GM23338 (cell line): ENCODE measurements around the gene RAD23B. TPM values are rescaled to one million over a fixed set of nuclear protein-coding genes. Genes with fewer than 3 reads are reported as not detected.
A peak's percentile ranks its signal among the peaks of the same experiment; 100 is the strongest.

Experiments
- ATAC-seq: fragments of 200-7000 bp; cut with Tn5 transposase; 3 replicates; pipeline ENCODE4 v1.9.1; 2020
- DNase-seq: peaks from one replicate; pipeline ENCODE4 v3.0.0-alpha.2; 2015; ENCODE audit warnings: low spot score
- H2AFZ ChIP-seq: fragments of 200-600 bp; sonication (generic); 2 replicates; pipeline ENCODE4 v1.8.0; 2016; ENCODE audit warnings: antibody characterized with exemption, mild to moderate bottlenecking, moderate library complexity
- H3F3A ChIP-seq: fragments of 200-600 bp; sonication (generic); replicated peaks from 2 replicates; pipeline ENCODE4 v1.8.0; 2017; ENCODE audit warnings: antibody characterized with exemption, mixed run types, low read depth
- H3K27ac ChIP-seq: fragments of 200-600 bp; sonication (generic); 2 replicates; pipeline ENCODE4 v1.6.1; 2016; ENCODE audit warnings: low read depth
- H3K27me3 ChIP-seq: fragments of 200-600 bp; sonication (generic); 2 replicates; pipeline ENCODE4 v1.8.0; 2016; ENCODE audit warnings: mild to moderate bottlenecking, mixed run types, moderate library complexity; ENCODE audit not compliant: insufficient read depth
- H3K36me3 ChIP-seq: fragments of 200-600 bp; sonication (generic); 2 replicates; pipeline ENCODE4 v1.8.0; 2016; ENCODE audit warnings: mild to moderate bottlenecking; ENCODE audit not compliant: insufficient read depth
- H3K4me1 ChIP-seq: fragments of 200-600 bp; sonication (generic); 2 replicates; pipeline ENCODE4 v1.8.0; 2016; ENCODE audit warnings: mild to moderate bottlenecking, moderate library complexity; ENCODE audit not compliant: insufficient read depth
- H3K4me2 ChIP-seq: fragments of 200-600 bp; sonication (generic); 2 replicates; pipeline ENCODE4 v1.7.1; 2017; ENCODE audit warnings: mixed run types
- H3K4me3 ChIP-seq: fragments of 200-600 bp; sonication (generic); 2 replicates; pipeline ENCODE4 v1.6.1; 2016; ENCODE audit warnings: mixed run types
- H3K79me2 ChIP-seq: fragments of 200-600 bp; sonication (generic); replicated peaks from 2 replicates; pipeline ENCODE4 v1.8.0; 2017; ENCODE audit warnings: mild to moderate bottlenecking; ENCODE audit not compliant: insufficient read depth
- H3K9me2 ChIP-seq: fragments of 200-600 bp; sonication (generic); 2 replicates; pipeline ENCODE4 v1.8.0; 2017; ENCODE audit not compliant: insufficient read depth
- H4K20me1 ChIP-seq: fragments of 200-600 bp; sonication (generic); replicated peaks from 2 replicates; pipeline ENCODE4 v1.8.0; 2017; ENCODE audit warnings: mild to moderate bottlenecking; ENCODE audit not compliant: insufficient read depth
- H3K27ac Mint-ChIP-seq: 2 replicates; pipeline ENCODE4 v1.8.0; 2020; ENCODE audit warnings: inconsistent platforms, mild to moderate bottlenecking, moderate library complexity, mixed read lengths
- H3K27me3 Mint-ChIP-seq: 3 replicates; pipeline ENCODE4 v1.8.0; 2022; ENCODE audit warnings: low read depth, mild to moderate bottlenecking, moderate library complexity, mixed read lengths, inconsistent platforms; ENCODE audit not compliant: insufficient read depth, poor library complexity
- H3K36me3 Mint-ChIP-seq: 3 replicates; pipeline ENCODE4 v1.8.0; 2021; ENCODE audit warnings: low read depth, mild to moderate bottlenecking, inconsistent platforms, moderate library complexity, mixed read lengths
- H3K4me1 Mint-ChIP-seq: 3 replicates; pipeline ENCODE4 v1.8.0; 2020; ENCODE audit warnings: mild to moderate bottlenecking, inconsistent platforms, mixed read lengths
- H3K4me3 Mint-ChIP-seq: 3 replicates; pipeline ENCODE4 v1.8.0; 2021; ENCODE audit warnings: moderate library complexity, mild to moderate bottlenecking, inconsistent platforms, mixed read lengths
- H3K9me3 Mint-ChIP-seq: 3 replicates; pipeline ENCODE4 v1.8.0; 2020; ENCODE audit warnings: moderate library complexity, mild to moderate bottlenecking, inconsistent platforms, mixed read lengths
- CREB1 ChIP-seq: fragments of 250-450 bp; sonication (Bioruptor Pico); IDR thresholded peaks from 2 replicates; pipeline ENCODE4 v1.5.0; 2020; ENCODE audit warnings: low read depth, mild to moderate bottlenecking, moderate library complexity
- EZH2phosphoT487 ChIP-seq: fragments of 200-600 bp; sonication (generic); IDR thresholded peaks from one replicate; pipeline ENCODE4 v1.8.1; 2018; ENCODE audit warnings: antibody characterized with exemption; ENCODE audit not compliant: unreplicated experiment
- JUNB ChIP-seq: IDR thresholded peaks from one replicate; pipeline ENCODE4 v1.6.1; 2016; ENCODE audit warnings: antibody characterized with exemption; ENCODE audit not compliant: unreplicated experiment
- NANOG ChIP-seq: IDR thresholded peaks from 2 replicates; pipeline ENCODE4 v1.6.1; 2016; ENCODE audit warnings: antibody characterized with exemption, borderline replicate concordance
- POLR2AphosphoS5 ChIP-seq: IDR thresholded peaks from 2 replicates; pipeline ENCODE4 v1.6.1; 2016; ENCODE audit warnings: antibody characterized with exemption, low read depth
- STAT1 ChIP-seq: IDR thresholded peaks from one replicate; pipeline ENCODE4 v1.6.1; 2016; ENCODE audit warnings: antibody characterized with exemption; ENCODE audit not compliant: unreplicated experiment
- ZNF114 ChIP-seq: fragments of 250-450 bp; sonication (Bioruptor Pico); IDR thresholded peaks from 2 replicates; pipeline ENCODE4 v1.5.0; 2020; ENCODE audit warnings: mild to moderate bottlenecking, moderate library complexity
- ZNF331 ChIP-seq: fragments of 250-450 bp; sonication (Bioruptor Pico); IDR thresholded peaks from 2 replicates; pipeline ENCODE4 v1.5.0; 2020; ENCODE audit warnings: low read depth, mild to moderate bottlenecking, moderate library complexity
- polyA plus RNA-seq: library from polyadenylated mRNA; unstranded; fragments of >200 nt; fragmentation: Nextera tagmentation; extraction: Ambion mirVana; gene quantifications from 2 replicates; pipeline ENCODE4 v1.2.1, GENCODE V29; 2016
- total RNA-seq: library from RNA; depleted of rRNA; stranded (reverse); fragments of >200 nt; shearing (Covaris generic); gene quantifications from 2 replicates; pipeline ENCODE4 v1.2.3, GENCODE V29; 2014
- TF ChIP-seq, protein P1 (sequence below): fragments of 250-450 bp; sonication (Bioruptor Pico); IDR thresholded peaks from 2 replicates; pipeline ENCODE4 v1.5.0; 2020; ENCODE audit warnings: mild to moderate bottlenecking, moderate library complexity
- TF ChIP-seq, protein P2 (sequence below): IDR thresholded peaks from one replicate; pipeline ENCODE4 v1.6.1; 2018; ENCODE audit warnings: antibody characterized with exemption; ENCODE audit not compliant: unreplicated experiment

Gene RAD23B
- total and polyA plus RNA-seq, 2 experiments from 2014 or later: 31.1 to 137 TPM

DNA sequence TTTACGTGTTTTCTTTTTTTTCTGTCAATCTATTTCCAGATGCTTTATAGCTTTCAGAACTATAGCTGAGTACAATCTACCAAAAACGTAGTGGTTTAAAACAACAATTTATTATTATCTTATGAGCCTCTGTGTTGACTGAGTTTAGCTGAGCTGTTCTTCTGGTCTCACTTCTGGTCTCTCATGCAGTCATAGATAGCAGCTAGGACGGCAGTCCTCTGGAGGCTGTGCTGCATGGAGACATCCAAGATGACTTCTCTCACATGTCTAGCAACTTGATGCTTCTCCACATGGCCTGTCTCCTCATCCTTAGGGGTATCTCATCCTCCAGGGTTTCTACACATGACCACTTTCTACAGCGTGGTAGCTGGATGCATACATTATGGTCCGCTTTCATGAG, 22.0 kb upstream of the RAD23B start:
- no peaks in the 10 kb centered on the region for H3K27me3 ChIP-seq
- no peak overlapping the region for H3K4me3 ChIP-seq
- no peak for ATAC-seq
- peaks cover 3% of the 10 kb centered on the region; the same call in 1 of the 3 replicates for H3K9me3 Mint-ChIP-seq
- no peaks in the 10 kb centered on the region for H3K79me2 ChIP-seq
- no peak overlapping the region for H3K27ac ChIP-seq
- H3K27me3 Mint-ChIP-seq: peaks cover 1% of the 10 kb centered on the region
- TF ChIP-seq POLR2AphosphoS5: no peak
- no peak for TF ChIP-seq NANOG
- no peak for TF ChIP-seq STAT1
- TF ChIP-seq CREB1 (CRISPR knock-in tag): no peak
- no peak for TF ChIP-seq EZH2phosphoT487
- TF ChIP-seq, protein P1, sequence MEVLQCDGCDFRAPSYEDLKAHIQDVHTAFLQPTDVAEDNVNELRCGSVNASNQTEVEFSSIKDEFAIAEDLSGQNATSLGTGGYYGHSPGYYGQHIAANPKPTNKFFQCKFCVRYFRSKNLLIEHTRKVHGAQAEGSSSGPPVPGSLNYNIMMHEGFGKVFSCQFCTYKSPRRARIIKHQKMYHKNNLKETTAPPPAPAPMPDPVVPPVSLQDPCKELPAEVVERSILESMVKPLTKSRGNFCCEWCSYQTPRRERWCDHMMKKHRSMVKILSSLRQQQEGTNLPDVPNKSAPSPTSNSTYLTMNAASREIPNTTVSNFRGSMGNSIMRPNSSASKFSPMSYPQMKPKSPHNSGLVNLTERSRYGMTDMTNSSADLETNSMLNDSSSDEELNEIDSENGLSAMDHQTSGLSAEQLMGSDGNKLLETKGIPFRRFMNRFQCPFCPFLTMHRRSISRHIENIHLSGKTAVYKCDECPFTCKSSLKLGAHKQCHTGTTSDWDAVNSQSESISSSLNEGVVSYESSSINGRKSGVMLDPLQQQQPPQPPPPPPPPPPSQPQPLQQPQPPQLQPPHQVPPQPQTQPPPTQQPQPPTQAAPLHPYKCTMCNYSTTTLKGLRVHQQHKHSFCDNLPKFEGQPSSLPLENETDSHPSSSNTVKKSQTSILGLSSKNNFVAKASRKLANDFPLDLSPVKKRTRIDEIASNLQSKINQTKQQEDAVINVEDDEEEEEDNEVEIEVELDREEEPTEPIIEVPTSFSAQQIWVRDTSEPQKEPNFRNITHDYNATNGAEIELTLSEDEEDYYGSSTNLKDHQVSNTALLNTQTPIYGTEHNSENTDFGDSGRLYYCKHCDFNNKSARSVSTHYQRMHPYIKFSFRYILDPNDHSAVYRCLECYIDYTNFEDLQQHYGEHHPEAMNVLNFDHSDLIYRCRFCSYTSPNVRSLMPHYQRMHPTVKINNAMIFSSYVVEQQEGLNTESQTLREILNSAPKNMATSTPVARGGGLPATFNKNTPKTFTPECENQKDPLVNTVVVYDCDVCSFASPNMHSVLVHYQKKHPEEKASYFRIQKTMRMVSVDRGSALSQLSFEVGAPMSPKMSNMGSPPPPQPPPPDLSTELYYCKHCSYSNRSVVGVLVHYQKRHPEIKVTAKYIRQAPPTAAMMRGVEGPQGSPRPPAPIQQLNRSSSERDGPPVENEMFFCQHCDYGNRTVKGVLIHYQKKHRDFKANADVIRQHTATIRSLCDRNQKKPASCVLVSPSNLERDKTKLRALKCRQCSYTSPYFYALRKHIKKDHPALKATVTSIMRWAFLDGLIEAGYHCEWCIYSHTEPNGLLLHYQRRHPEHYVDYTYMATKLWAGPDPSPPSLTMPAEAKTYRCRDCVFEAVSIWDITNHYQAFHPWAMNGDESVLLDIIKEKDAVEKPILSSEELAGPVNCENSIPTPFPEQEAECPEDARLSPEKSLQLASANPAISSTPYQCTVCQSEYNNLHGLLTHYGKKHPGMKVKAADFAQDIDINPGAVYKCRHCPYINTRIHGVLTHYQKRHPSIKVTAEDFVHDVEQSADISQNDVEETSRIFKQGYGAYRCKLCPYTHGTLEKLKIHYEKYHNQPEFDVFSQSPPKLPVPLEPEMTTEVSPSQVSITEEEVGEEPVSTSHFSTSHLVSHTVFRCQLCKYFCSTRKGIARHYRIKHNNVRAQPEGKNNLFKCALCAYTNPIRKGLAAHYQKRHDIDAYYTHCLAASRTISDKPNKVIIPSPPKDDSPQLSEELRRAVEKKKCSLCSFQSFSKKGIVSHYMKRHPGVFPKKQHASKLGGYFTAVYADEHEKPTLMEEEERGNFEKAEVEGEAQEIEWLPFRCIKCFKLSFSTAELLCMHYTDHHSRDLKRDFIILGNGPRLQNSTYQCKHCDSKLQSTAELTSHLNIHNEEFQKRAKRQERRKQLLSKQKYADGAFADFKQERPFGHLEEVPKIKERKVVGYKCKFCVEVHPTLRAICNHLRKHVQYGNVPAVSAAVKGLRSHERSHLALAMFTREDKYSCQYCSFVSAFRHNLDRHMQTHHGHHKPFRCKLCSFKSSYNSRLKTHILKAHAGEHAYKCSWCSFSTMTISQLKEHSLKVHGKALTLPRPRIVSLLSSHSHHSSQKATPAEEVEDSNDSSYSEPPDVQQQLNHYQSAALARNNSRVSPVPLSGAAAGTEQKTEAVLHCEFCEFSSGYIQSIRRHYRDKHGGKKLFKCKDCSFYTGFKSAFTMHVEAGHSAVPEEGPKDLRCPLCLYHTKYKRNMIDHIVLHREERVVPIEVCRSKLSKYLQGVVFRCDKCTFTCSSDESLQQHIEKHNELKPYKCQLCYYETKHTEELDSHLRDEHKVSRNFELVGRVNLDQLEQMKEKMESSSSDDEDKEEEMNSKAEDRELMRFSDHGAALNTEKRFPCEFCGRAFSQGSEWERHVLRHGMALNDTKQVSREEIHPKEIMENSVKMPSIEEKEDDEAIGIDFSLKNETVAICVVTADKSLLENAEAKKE (CRISPR knock-in tag): no peak
- no peak for TF ChIP-seq JUNB
- TF ChIP-seq, protein P2, sequence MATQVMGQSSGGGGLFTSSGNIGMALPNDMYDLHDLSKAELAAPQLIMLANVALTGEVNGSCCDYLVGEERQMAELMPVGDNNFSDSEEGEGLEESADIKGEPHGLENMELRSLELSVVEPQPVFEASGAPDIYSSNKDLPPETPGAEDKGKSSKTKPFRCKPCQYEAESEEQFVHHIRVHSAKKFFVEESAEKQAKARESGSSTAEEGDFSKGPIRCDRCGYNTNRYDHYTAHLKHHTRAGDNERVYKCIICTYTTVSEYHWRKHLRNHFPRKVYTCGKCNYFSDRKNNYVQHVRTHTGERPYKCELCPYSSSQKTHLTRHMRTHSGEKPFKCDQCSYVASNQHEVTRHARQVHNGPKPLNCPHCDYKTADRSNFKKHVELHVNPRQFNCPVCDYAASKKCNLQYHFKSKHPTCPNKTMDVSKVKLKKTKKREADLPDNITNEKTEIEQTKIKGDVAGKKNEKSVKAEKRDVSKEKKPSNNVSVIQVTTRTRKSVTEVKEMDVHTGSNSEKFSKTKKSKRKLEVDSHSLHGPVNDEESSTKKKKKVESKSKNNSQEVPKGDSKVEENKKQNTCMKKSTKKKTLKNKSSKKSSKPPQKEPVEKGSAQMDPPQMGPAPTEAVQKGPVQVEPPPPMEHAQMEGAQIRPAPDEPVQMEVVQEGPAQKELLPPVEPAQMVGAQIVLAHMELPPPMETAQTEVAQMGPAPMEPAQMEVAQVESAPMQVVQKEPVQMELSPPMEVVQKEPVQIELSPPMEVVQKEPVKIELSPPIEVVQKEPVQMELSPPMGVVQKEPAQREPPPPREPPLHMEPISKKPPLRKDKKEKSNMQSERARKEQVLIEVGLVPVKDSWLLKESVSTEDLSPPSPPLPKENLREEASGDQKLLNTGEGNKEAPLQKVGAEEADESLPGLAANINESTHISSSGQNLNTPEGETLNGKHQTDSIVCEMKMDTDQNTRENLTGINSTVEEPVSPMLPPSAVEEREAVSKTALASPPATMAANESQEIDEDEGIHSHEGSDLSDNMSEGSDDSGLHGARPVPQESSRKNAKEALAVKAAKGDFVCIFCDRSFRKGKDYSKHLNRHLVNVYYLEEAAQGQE: no peak
- no peak for TF ChIP-seq ZNF331 (CRISPR knock-in tag)
- TF ChIP-seq ZNF114 (CRISPR knock-in tag): no peak
- no peaks in the 10 kb centered on the region for H3K36me3 Mint-ChIP-seq
- no peak overlapping the region for H3K4me2 ChIP-seq
- peaks cover 2% of the 10 kb centered on the region; the same call in 1 of the 3 replicates for H3K4me1 Mint-ChIP-seq
- H3K4me1 ChIP-seq: no peaks in the 10 kb centered on the region
- H3K9me2 ChIP-seq: no peaks in the 10 kb centered on the region; the same call in 1 of the 2 replicates
- H3K4me3 Mint-ChIP-seq: no peak overlapping the region
- no peaks in the 10 kb centered on the region for H3K36me3 ChIP-seq
- DNase-seq: no peak
- H4K20me1 ChIP-seq: no peaks in the 10 kb centered on the region
- peak overlapping the region; percentile 34 for H2AFZ ChIP-seq
- no peaks in the 10 kb centered on the region for H3F3A ChIP-seq
- no peak overlapping the region for H3K27ac Mint-ChIP-seq
